GM21381 (cell line): ENCODE results near the gene CACNA2D3.

Experiments used
- ATAC-seq: cut with Tn5 transposase; IDR thresholded peaks from one replicate; pipeline ENCODE4 v1.9.1; 2021; ENCODE audit warnings: mild to moderate bottlenecking, moderate library complexity; ENCODE audit not compliant: unreplicated experiment

The CACNA2D3 gene

GRCh38 chr3:54321520-54321919 lies 199.2 kb downstream of the CACNA2D3 start:
- no peak for ATAC-seq

- no peak for ATAC-seq
Observed at GRCh38 chr3:54322354-54322753, 200.0 kb downstream of the CACNA2D3 start.

GRCh38 chr3:54324103-54324502 lies 201.8 kb downstream of the CACNA2D3 start:
- ATAC-seq, result no peak

- no peak for ATAC-seq
Observed at GRCh38 chr3:54326951-54327350, 204.6 kb downstream of the CACNA2D3 start.

GRCh38 chr3:54331341-54331740 lies 209.0 kb downstream of the CACNA2D3 start:
- no peak for ATAC-seq

- no peak for ATAC-seq
Observed at GRCh38 chr3:54337846-54338245, 215.5 kb downstream of the CACNA2D3 start.

- ATAC-seq, result no peak
Observed at GRCh38 chr3:54339608-54340007, 217.3 kb downstream of the CACNA2D3 start.

GRCh38 chr3:54341811-54342210 lies 219.5 kb downstream of the CACNA2D3 start:
- ATAC-seq, result no peak

GRCh38 chr3:54342676-54343075 lies 220.3 kb downstream of the CACNA2D3 start:
- ATAC-seq, result no peak

GRCh38 chr3:54343495-54343894 lies 221.1 kb downstream of the CACNA2D3 start:
- ATAC-seq, result no peak

- no peak for ATAC-seq
Observed at GRCh38 chr3:54344601-54345231, 222.4 kb downstream of the CACNA2D3 start.

- ATAC-seq, result no peak
Observed at GRCh38 chr3:54345847-54346375, 223.6 kb downstream of the CACNA2D3 start.

- no peak for ATAC-seq
Observed at GRCh38 chr3:54347060-54347459, 224.7 kb downstream of the CACNA2D3 start.

GRCh38 chr3:54347933-54348332 lies 225.6 kb downstream of the CACNA2D3 start:
- no peak for ATAC-seq

GRCh38 chr3:54349231-54349652 lies 226.9 kb downstream of the CACNA2D3 start:
- ATAC-seq, result no peak

GRCh38 chr3:54349691-54350090 lies 227.3 kb downstream of the CACNA2D3 start:
- ATAC-seq, result no peak

GRCh38 chr3:54353546-54353945 lies 231.2 kb downstream of the CACNA2D3 start:
- ATAC-seq, result no peak

- no peak for ATAC-seq
Observed at GRCh38 chr3:54353946-54354345, 231.6 kb downstream of the CACNA2D3 start.

GRCh38 chr3:54355800-54356199 lies 233.4 kb downstream of the CACNA2D3 start:
- ATAC-seq, result no peak

GRCh38 chr3:54356261-54357045 lies 234.1 kb downstream of the CACNA2D3 start:
- ATAC-seq, result no peak

- no peak for ATAC-seq
Observed at GRCh38 chr3:54357301-54357700, 234.9 kb downstream of the CACNA2D3 start.

- ATAC-seq, result no peak
Observed at GRCh38 chr3:54358316-54358715, 236.0 kb downstream of the CACNA2D3 start.
